Activated CD8-positive, alpha-beta memory T cell treated with anti-CD3 and anti-CD28 coated beads for 36 hours (primary cell): ENCODE data around the gene CNTN1. TPM values are rescaled to one million over a fixed set of nuclear protein-coding genes. Genes with fewer than 3 reads are reported as not detected.
"Not testable (repeated sequence)": the region's sequence is repeated elsewhere in the genome, so short reads cannot be mapped to it uniquely, and the experiment has no call there.

Source experiments
- CTCF ChIA-PET: fragments of 350-600 bp; sonication (Branson Sonifier 250); formaldehyde crosslinking; loops from one replicate; lab custom pipeline; 2021; ENCODE audit warnings: antibody characterized with exemption; lab: Charles Lee
- POLR2A ChIA-PET: fragments of 350-600 bp; sonication (Branson Sonifier 250); formaldehyde crosslinking; loops from one replicate; lab custom pipeline; 2021; ENCODE audit warnings: antibody characterized with exemption; lab: Charles Lee
- total RNA-seq, 2 experiments: library from RNA; stranded (reverse); gene quantifications; one replicate each; pipeline ENCODE4 v1.2.3, GENCODE V29; 2021

Gene CNTN1
- total RNA-seq, 2 experiments from 2014 or later, result not detected

DNA sequence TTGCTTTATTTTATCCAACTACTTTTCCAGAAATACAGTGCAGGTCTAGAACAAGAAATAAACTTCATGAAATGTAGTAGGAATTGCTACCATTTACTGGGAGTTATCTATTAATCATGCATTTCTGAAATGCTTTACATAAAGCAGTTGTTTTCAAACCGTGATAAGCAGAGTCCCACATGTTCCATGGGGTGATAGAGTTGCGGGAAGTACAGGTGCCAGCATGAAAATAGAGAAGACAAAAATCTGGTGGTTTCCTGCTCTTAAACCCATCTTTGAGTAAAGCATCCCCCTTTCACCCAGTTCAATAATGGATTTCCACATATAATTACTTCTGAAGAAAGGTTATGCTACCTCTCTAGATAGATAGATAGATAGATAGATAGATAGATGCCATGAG lies 372.2 kb downstream of the CNTN1 start:
- CTCF ChIA-PET, result no interaction called here
- POLR2A ChIA-PET, result interaction anchor here (0.6 kb wide), 1 partner anchor 282 kb away, joined by 3 read pairs; no protein-coding TSS in a partner anchor

DNA sequence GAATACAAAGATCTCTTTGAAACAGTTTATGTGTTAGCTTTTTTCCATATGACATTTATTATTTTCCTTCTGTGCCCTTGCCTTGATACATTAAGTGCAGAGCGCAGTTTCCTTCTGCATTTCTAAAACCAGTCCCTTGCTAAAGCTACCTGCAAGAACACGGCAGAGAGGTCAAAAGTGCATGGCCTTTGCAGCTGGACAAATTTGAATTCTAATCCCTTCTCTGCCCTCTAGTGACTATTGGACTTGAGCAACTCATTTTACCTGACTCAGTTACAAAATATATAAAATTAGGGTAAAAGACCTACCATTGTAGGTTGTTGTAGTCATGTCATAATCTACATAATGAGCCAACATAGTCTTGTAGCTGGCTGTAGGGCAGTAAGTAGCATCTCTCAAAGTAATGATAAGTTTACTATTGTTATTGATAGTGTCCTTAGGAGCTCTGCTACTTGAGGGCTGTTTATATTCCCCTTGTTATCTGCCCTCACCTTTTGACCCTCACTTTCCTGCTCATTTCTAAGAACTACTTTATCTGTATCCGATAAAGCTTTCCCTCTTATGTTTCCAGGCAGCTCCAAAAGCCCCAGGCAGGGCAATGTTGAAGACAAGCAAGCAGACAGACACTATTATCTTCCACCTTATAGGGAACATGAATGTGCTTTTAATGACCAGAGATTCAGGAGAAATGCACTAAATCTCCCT lies 375.9 kb downstream of the CNTN1 start:
- CTCF ChIA-PET, result no interaction called here
- POLR2A ChIA-PET, result no interaction called here

DNA sequence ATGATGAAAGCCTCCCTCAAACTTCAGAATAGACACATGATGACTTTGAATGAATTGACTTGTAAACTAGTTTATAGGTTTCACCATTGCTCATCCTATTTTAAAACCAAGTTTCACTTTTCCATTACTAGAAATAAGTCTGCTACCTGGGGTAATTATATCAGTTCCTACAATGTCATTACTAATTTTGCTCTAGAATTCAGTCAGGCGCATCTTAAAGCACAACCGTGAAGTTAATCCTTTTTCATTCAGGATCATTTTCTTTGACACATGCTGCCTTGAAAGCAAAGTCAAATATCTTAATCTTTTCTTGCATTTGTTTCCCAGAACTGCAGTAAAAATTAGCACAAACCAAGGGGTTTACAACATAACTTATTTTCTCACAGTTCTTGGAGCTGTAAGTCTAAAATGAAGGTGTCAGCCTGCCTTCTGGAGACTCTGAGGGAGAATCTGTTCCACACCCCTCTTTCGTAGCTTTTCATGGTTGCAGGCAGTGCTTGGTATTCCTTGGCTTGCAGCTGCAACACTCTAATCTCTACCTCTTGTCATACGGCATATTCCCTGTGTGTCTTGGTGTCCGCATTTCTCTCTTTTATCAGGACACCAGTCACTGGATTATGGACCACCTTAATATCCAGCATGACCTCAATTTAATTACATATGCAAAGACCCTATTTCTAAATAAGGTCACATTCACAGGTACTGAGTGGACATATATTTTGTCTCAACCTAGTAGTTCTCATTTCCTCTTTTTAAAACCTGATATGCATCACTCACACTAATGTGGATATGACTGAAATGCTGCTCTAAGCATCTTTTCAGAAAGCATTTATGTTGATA lies 381.6 kb downstream of the CNTN1 start:
- ChIA-PET CTCF (no interaction called here), POLR2A (no interaction called here)

DNA sequence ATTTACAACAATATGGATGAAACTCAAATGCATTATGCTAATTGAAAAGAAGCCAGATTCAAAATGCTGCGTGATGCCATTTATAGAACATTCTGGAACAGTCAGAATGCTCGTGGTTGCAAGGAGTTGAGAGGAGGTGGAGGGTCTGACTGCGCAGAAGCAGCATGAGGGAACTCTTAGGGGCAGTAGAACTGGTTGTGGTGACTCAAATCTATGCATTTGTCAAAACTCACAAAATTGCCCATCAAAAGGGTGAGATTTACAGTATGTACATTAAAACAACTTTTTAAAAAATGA lies 382.2 kb downstream of the CNTN1 start:
- CTCF ChIA-PET, result no interaction called here
- POLR2A ChIA-PET, result no interaction called here

DNA sequence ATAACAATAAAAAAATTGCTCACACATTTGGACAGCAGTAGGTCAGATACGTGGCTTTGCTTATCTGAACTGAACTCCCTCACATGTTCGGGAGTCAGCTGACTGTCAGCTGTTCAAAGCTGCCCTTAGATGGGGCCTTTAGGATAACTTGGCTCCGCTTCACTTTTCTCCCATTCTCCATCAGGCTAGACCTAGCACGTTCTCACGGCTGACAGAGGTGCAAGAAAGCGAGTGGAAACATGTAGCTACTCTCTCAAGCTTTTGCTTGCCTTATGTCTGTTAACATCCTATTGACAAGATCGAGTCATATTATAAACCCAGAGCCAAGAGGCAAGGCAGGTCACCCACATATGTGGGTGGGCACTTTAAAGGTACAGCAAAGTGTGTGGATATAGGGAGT lies 383.9 kb downstream of the CNTN1 start:
- POLR2A ChIA-PET, result no interaction called here
- CTCF ChIA-PET, result no interaction called here

DNA sequence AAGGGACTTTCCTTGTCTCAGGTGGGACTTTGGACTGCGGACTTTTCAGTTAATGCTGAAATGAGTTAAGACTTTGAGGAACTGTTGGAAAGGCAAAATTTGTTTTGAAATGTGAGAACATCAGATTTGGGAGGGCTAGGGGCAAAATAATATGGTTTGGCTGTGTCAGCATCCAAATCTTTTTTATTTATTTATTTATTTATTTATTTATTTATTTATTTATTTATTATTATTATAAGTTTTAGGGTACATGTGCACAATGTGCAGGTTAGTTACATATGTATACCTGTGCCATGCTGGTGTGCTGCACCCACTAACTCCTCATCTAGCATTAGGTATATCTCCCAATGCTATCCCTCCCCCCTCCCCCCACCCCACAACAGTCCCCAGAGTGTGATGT lies 389.0 kb downstream of the CNTN1 start:
- POLR2A ChIA-PET, CTCF ChIA-PET: not testable (repeated sequence)

- CTCF ChIA-PET, result no interaction called here
- POLR2A ChIA-PET, result no interaction called here
Measured at GRCh38 chr12:41089438-41089837, 397.2 kb downstream of the CNTN1 start.

- CTCF ChIA-PET, result no interaction called here
- POLR2A ChIA-PET, result no interaction called here
Measured at GRCh38 chr12:41092115-41092514, 399.9 kb downstream of the CNTN1 start.

DNA sequence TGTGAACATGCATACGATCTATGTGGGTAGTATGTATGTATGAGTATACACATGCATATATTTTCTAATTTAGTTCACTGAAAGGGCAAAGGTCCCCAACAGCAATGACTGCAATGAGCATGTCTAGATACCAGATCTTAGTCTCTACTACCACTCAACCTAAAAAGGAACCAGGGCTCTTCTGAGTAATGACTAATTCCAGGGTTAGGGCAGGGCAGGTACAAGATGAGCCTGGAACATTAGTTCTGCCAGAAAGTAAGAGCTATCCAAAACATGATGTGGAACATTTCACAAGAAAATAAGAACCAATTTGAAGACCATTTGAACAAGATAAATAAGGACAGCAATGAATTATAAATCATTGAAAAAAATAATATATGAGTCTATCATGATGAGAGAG lies 404.6 kb downstream of the CNTN1 start:
- POLR2A ChIA-PET, result no interaction called here
- CTCF ChIA-PET, result no interaction called here

- POLR2A ChIA-PET, result no interaction called here
- CTCF ChIA-PET, result no interaction called here
Measured at GRCh38 chr12:41100572-41100971, 408.3 kb downstream of the CNTN1 start.

GRCh38 chr12:41101806-41102205 lies 409.6 kb downstream of the CNTN1 start:
- CTCF ChIA-PET, result no interaction called here
- POLR2A ChIA-PET, result no interaction called here

DNA sequence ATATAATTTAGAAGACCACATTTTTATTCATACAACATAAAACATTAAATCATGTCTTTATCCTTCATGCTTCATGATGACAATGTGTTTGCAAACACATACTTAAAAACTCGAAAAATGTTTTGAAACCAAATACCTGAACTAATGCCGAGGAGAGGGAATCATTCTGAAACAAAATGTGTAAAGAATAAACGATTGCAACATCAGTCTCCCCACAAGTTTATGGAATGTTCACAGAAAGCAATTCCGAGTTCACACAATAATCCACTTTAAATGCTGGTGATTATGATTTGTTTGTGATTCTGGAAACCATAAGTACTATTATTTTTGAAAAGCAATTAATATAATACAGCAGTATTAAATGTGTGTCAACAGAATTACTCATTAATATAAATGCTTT lies 411.4 kb downstream of the CNTN1 start:
- ChIA-PET POLR2A (no interaction called here), CTCF (no interaction called here)

- ChIA-PET CTCF (no interaction called here), POLR2A (no interaction called here)
Measured at GRCh38 chr12:41106315-41106714, 414.1 kb downstream of the CNTN1 start.

- CTCF ChIA-PET, result no interaction called here
- POLR2A ChIA-PET, result no interaction called here
Measured at GRCh38 chr12:41108032-41108431, 415.8 kb downstream of the CNTN1 start.

DNA sequence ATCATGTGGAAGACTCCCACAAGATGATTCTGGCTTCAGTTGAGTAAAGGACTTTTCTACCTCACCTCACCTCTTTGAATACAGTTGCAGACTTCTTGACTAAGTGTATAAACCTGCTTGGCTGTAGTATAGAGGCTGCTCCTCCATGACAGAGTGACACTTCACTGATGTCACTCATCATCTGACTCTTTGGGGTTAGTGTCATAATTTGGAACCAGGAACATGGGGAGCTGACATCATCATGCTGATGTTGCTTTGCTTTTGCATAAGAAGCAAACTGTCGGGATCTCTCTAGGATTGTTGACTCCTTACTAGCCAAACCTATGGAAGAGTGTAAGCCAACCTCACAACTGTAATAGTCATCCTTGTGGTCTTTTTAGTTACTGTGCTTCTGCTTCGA lies 420.7 kb downstream of the CNTN1 start:
- CTCF ChIA-PET, result no interaction called here
- POLR2A ChIA-PET, result no interaction called here

DNA sequence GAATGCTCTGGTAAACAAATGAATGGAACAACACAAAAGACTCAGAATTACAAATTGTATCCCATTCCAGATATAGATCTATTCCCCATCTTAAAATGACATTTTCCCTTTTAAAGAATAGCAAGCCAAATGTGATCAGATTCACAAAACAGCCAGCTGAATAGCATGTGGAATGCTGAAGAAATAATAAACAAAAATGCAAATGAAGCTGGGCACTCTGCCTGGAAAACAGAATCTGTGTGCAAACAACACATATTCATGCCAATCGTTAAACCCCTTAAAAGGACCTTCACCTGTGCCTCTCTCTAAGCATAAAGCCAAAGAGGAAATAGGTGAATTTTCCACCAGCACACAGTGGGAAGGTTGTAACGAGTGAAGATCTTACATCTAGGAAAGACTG lies 428.0 kb downstream of the CNTN1 start:
- CTCF ChIA-PET, result no interaction called here
- POLR2A ChIA-PET, result no interaction called here

DNA sequence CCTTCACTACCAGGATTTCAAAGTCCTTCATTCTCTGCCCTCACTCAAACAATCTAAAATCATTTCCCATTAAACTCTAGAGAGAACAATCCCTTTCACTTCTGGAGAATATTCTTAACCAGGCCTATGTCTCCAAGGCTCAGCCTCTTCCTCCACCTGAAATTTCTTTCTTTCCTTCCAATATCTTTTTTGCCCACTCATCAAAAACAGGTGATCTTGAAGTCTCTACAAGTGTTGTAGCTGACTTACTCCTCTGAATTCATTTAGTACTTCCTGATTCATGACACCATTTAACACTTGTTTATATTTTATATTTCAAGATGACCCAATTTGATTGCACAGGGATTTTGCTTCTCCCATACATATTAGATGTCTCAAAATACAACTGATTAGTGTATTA lies 429.1 kb downstream of the CNTN1 start:
- ChIA-PET POLR2A (no interaction called here), CTCF (no interaction called here)
